Left kidney (tissue), 2 donors: ENCODE results near the gene HTR3A. TPM values are rescaled to one million over a fixed set of nuclear protein-coding genes. Genes with fewer than 3 reads are reported as not detected.

Source experiments
- DNase-seq: peaks from one replicate; pipeline ENCODE4 v3.0.0-alpha.2; 2013
- polyA plus RNA-seq: library from polyadenylated mRNA; unstranded; fragments of 120-200 nt; gene quantifications from one replicate; pipeline ENCODE4 v1.2.1, GENCODE V29; 2013; ENCODE audit not compliant: insufficient read length

Gene HTR3A
- polyA plus RNA-seq, 1 donor: not detected

DNA sequence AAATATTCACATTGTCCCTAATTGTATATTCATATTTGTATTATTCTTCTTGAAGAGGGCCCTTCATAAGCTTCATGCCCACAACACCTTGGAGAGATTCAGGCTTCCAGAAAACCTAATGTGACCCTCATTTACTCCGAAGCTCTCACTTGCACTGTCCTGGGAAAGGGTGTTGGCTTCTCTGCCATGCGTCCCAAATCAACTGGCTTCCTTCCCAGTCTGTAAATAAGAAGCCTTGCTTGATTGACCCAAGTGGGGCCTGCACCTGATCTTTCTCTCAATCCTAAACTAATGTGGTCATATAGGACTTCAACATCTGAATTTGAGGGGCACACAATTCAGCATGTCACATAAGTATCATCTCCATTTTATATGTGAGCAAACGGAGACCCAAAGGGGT is 44.1 kb downstream of the HTR3A start:
- no peak for DNase-seq

- DNase-seq: no peak
Observed at GRCh38 chr11:114019574-114019973, 44.7 kb downstream of the HTR3A start.

DNA sequence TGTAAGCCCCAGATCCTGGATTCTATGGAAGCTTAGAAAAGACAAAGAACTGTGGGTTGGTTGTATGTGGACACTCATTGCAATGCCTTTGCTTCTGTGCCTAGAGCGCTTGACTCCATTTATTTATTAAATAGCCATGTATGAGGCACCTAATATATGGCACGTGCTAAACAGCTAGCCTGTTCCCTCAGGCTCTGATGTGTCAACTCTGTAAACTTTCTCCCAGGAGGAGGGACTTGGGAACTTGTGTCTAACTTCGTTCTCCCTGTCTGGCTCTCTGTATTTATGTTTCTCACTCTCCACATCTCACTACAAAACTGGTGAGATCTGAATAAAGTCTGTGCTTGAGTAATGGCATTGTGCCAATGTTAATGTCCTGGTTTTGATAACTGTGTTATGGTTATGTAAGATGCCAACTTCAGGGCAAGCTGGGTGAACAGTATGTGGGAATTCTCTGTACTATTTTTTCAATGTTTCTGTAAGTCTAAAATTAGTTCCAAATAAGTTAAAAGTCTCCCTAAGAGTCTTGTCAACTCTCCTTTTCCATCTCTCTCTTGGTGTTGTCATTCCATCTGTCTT is 50.5 kb downstream of the HTR3A start:
- no peak for DNase-seq

DNA sequence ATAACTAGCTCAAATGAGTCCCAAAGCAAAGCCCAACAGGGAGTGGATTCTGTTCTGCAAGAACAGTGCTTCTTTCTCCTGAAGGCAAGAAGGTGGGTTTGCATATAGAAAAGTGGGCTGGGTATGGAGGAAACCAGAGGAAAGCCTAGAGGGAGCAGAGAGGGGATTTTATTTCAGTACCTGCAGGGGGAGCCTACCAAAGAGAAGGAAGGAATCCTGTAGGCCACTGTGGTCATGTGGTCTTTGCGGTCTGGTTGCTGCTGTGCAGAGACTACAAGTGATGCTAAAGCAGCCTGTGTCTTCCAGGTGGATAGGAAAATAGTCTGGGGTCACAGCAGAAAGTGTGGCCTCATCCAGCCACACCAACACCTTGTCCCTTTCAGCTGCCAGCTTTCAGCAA is 51.4 kb downstream of the HTR3A start:
- no peak for DNase-seq

DNA sequence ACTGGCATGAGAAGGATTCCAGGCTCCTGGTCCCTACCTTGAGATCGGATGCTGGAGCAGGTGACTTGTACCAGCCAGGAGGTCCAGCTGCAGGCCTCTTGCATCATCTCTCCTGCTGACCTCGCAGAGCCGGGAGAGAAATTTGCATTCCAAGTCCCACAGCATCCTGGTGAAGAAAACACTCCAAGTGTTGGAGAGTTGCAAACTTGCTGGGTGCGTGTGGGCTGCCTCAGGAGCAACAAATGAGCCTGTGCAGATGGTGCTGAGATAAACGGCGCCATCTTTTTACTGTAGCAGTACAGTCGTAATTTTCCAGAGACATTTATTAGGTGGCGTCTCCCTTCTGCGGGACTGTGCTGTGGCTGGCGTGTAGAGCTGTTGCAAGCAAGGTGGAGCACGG is 52.5 kb downstream of the HTR3A start:
- no peak for DNase-seq

- no peak for DNase-seq
Observed at GRCh38 chr11:114027926-114028325, 53.0 kb downstream of the HTR3A start.

DNA sequence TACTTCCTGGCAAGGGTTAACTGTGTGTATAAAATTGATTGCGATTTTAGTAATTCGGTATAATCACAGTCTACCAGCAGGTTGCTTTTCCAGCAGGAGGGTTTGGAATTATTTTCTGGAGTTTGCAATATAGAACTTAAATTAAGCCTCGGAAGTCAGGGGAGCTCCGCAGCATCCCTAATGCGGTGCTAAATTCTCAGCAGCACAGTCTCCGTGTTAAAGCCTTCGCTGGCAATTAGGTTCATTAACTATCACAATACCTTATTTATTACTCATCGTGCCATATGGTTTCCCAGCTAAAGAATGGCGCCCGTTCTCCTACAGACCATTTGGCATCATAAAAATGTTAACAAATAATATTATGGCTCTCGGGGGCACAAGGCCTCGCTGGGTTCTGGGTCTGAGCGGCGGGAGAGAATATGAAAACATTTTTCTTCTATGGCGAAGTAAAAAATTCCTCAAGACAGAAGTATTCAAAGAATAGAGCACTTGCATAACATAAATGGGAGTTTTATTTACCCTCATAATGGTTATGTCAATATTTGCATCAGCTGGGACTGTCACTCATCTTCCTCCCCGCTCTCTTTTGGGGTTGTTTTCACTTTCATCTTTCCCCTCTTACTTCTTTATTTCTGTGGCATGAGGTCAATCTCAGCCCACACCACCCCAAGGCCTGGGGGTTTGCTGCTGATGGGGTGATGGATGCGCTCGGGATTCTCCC is 56.5 kb downstream of the HTR3A start:
- DNase-seq: no peak

- DNase-seq: no peak
Observed at GRCh38 chr11:114031967-114032320, 57.0 kb downstream of the HTR3A start.

GRCh38 chr11:114033066-114033465 is 58.2 kb downstream of the HTR3A start:
- no peak for DNase-seq

DNA sequence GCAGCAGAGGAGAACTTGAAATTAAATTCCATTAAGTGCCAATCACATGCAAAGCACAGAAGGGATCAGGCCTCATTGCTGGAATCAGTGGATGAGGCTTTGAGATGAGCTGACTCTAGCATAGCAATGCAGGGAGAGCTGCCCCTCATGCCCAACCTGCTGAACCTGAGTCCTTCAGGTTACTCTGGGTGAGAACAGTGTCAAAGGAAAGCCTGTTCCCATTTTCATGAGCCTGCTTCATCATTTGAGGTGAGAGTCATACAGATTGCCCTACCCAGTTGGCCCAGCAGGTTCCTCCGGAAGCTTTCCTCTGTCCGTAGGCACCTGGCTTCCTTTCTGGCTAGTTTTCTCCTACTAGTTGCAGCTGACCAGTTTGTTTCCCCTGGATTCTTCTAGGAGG is 58.7 kb downstream of the HTR3A start:
- DNase-seq: no peak

DNA sequence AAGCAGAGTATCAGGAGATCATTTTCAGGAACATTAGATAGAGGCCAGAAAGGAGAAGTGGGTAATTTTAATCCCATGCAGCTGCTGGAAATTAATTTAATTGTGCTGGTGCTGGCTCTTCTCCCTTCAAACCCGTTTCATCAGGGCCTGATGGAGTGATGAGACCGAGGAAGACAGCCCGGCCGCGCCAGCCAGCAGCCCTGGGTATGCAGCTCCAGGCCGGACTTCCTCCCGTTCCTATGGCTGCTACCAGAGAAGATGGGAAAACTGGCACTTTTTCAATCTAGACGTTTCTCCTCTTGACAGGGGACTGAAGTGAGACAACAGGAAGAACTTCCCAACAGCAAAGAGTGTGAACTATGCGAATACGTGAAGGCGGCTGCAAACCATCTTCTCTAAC is 60.0 kb downstream of the HTR3A start:
- DNase-seq: no peak

GRCh38 chr11:114036147-114036811 is 61.4 kb downstream of the HTR3A start:
- DNase-seq: peak; percentile 56

DNA sequence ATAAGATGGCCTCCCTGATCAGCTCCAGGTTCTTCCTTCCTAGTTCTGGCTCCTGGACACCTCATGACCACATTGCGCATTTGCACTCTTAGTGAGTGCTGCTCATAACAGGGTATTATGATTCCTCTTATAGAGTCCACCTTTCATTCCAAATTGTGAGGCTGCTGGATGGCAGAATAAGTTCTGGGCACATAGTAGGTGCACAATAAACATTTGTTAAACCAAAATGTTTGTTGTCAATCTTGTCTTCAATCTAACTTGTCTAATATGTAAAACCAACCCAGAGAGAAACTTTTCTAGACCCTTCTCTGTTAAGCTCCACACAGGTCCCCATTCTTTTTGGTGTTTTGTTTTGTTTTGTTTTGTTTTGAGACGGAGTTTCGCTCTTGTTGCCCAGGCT is 62.0 kb downstream of the HTR3A start:
- DNase-seq: no peak

DNA sequence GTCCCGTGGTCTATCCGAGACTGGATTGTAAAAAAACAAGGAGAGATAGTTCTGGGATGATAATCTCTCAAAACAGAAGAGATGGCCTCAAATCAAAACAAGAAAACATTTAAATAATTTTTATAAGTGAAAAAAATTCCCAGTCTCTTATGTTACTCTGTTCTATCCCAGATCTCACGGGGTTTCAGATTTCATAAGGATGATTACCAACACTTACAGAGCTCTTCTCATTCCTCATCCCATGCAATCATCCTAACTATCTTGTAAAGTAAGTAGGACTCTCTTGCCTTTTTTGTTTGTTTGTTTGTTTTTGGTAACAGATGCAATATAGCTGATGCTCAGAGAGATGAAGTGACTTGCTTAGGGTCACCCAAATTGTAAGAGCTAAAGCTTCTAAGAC is 64.6 kb downstream of the HTR3A start:
- DNase-seq: no peak

Other genes with a start within 250 kb of the HTR3A start
- 27.9 TPM for gene ZW10, start 201.4 kb upstream of the HTR3A start, polyA plus RNA-seq
- not detected for gene CLDN25, start 195.3 kb upstream of the HTR3A start, polyA plus RNA-seq
- 59.7 TPM for gene USP28, start 99.5 kb upstream of the HTR3A start, polyA plus RNA-seq
- gene HTR3B, start 70.3 kb upstream of the HTR3A start, polyA plus RNA-seq: 0.12 TPM
- 0.93 TPM for gene ZBTB16, start 84.6 kb downstream of the HTR3A start, polyA plus RNA-seq